GM19395 (cell line): ENCODE results near the gene ASB1.

ENCODE experiments used
- ATAC-seq: cut with Tn5 transposase; IDR thresholded peaks from one replicate; pipeline ENCODE4 v1.9.1; 2021; ENCODE audit warnings: mild to moderate bottlenecking, moderate library complexity; ENCODE audit not compliant: unreplicated experiment

Gene ASB1

GRCh38 chr2:238489431-238489830 lies 62.7 kb downstream of the ASB1 start:
- no peak for ATAC-seq

- no peak for ATAC-seq
Measured at GRCh38 chr2:238489896-238490295, 63.2 kb downstream of the ASB1 start.

DNA sequence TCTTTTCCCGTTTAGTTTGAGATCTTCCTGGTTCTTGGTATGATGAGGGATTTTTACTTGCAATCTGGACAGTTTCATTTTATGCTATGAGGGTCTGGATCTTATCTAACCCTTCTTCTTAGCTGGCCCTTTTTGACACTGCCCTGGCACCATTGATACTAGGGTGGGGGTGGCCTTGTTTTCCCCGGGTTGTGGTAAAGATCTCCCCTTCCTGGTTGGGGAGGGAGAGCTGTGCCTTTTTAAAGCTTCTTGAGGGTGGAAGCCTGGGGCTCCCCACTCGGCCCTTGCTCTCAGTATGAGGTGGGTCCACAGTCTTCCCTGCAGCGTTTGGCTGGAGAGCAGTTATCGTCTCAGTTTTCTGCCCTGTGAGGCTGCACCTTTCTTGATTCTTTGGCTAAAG lies 66.1 kb downstream of the ASB1 start:
- ATAC-seq: no peak

DNA sequence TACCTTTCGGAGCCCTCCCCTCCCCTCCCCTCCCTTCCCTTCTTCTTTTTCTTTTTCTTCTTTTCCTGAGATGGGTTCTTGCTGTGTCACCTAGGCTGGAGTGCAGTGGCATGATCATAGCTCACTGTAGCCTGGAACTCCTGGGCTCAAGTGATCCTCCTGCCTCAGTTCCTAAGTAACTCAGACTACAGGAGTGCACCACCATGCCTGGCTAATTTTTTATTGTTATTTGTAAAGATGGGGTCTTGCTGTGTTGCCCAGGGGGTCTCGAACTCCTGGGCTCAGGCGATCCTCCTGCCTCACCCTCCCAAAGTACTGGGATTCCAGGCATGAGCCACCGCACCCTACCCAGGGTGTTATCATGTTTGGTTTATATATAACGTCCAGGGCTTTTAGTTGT lies 66.7 kb downstream of the ASB1 start:
- ATAC-seq: no peak

GRCh38 chr2:238493880-238494572 lies 67.3 kb downstream of the ASB1 start:
- no peak for ATAC-seq

- ATAC-seq: no peak
Measured at GRCh38 chr2:238494573-238494961, 67.8 kb downstream of the ASB1 start.

- ATAC-seq: no peak
Measured at GRCh38 chr2:238495422-238495821, 68.7 kb downstream of the ASB1 start.

DNA sequence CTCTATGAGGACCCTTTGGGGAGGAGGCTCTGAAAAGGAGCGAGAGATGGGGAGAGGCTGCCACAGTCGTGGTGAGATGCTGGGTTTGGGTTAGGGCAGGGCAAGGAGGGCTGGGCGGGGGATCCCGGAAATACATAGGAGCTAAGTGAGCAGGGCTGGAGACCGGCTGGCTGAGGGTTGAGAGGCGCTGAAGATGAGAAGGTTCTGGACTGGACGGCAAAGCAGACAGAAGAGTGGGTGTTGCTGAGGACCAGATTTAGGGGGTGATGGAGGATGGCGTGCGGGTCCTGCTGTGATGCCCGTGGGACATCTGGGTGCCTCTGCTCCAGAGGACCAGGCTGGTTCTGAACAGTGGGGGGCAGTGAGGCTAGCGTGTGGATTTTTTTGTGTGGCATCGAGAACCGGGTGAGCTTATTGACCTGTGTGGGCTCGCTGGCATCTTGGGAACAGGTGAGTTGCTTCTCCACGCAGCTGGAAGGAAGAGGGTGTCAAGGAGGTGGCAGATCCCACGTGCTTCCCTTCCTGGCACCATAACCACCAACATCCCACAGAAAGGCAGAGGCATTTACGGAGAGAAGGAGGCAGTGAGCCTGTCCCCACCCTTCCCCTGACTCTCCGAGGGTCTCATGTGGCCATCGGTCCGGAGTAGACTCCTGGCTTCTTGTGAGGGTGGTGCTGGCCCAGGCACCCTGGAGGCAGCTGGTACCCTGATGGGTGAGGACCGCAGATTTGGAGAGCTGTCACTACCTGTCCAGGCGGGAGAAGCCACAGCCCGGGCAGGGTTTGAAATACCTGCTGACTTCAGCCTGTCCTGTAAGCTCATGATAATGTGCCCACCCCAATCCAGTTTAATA lies 70.3 kb downstream of the ASB1 start:
- no peak for ATAC-seq

DNA sequence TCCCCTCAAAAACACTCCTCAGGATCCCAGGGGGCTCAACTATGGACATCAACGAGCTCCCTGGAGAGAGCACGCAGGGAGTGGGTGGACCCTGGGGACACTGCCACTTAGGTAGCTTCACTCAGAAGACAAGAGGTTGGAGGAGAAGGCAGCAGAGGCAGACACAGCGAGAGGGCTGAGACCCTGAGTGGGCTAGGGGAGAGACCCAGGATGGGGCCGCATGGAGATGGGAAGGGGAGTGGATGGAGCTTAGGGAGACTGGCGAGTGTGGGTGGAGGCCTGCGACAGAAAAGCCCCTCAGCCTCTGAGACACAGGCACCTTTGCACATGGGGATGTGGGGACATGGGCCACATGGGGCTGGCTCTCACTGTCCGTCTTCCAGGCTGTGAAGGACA lies 70.9 kb downstream of the ASB1 start:
- ATAC-seq: no peak

GRCh38 chr2:238498188-238498587 lies 71.5 kb downstream of the ASB1 start:
- ATAC-seq: no peak

- no peak for ATAC-seq
Measured at GRCh38 chr2:238498691-238499295, 72.1 kb downstream of the ASB1 start.

- no peak for ATAC-seq
Measured at GRCh38 chr2:238499731-238500580, 73.2 kb downstream of the ASB1 start.

- ATAC-seq: no peak
Measured at GRCh38 chr2:238501311-238501710, 74.6 kb downstream of the ASB1 start.
